Measurements from ENCODE around the gene RABGAP1L.
"Not testable (repeated sequence)": the region's sequence is repeated elsewhere in the genome, so short reads cannot be mapped to it uniquely, and the experiment has no call there.

The RABGAP1L gene

GRCh38 chr1:174398246-174398645 is 238.9 kb downstream of the RABGAP1L start:
- DNase-seq, result no peak

- DNase-seq, result no peak
Observed at GRCh38 chr1:174399211-174399610, 239.9 kb downstream of the RABGAP1L start.

- DNase-seq, result no peak
Observed at GRCh38 chr1:174401075-174401474, 241.8 kb downstream of the RABGAP1L start.

DNA sequence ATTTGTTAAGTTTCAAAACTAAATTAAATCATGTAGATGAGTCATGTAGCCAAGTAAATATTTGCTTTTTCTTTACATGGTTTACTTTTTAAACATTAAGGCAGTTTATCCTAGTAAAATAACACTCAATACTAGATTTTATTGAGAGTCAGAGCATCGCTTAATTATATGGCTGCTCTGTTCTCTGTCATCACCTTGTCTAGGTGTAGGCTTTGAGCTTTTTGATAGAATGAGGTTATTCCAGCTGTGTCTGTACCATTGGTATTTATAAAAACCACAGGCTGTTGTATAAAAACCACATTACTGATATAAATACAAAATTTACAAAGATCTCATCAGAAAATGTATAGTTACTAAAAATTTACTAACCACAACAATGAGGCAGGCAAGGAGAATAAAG is 245.9 kb downstream of the RABGAP1L start:
- no peak for DNase-seq

DNA sequence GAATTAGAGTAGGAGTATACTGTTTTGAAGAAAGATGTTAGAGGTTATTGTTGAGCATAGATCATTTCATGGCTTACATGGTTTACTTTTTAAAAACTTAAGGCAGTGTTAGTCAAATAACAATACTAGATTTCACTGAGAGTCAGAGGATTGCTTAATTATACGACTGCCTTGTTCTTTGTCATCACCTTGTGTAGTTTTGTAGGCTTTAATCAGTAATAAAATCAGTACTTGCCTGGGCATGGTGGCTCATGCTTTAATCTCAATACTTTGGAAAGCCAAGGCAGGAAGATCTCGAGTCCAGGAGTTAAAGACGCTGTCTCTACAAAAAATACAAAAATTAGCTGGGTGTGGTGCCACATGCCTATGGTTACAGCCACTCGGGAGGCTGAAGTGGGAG is 247.1 kb downstream of the RABGAP1L start:
- DNase-seq, result no peak

DNA sequence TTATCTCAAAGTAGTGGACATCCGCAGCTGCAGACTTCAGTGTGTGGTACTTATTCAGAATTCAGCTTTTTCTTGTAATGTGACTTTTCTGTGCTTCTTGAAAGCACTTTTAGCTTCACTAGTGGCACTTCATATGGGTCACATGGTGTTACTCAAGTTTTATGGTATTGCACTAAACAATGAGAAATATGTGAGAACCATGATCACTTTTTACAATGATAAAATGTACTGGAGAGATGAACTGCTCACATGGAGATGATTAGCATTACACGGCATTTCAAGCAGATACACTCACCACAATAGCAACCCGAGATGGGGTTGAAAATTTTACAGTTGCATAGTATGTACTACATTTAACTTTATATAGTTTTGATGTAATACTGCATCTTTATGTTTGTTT is 248.3 kb downstream of the RABGAP1L start:
- no peak for DNase-seq

GRCh38 chr1:174408146-174408545 is 248.8 kb downstream of the RABGAP1L start:
- DNase-seq, result no peak

- not testable (repeated sequence) for DNase-seq
Observed at GRCh38 chr1:174409801-174410200, 250.5 kb downstream of the RABGAP1L start.

GRCh38 chr1:174413632-174414031 is 254.3 kb downstream of the RABGAP1L start:
- DNase-seq, result peak; percentile 38

DNA sequence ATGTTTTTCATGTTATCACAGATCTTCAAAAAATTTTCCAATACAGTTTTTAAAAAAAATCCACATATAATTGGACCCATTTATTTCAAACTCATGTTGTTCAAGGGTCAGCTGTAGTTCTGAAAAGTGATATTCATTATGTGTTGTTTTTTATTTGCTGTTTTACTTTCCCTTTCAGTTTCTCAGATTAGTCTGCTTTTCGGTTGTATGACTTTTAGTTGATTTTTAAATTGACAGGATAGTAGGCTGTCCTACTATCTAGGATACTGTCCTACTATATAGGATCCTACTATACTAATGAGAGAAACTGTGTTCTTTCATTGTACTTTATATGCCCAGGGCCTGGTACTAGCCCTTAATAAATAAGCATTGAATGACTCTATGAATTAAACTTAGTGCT is 254.9 kb downstream of the RABGAP1L start:
- no peak for DNase-seq

- DNase-seq, result no peak
Observed at GRCh38 chr1:174415506-174415905, 256.2 kb downstream of the RABGAP1L start.

DNA sequence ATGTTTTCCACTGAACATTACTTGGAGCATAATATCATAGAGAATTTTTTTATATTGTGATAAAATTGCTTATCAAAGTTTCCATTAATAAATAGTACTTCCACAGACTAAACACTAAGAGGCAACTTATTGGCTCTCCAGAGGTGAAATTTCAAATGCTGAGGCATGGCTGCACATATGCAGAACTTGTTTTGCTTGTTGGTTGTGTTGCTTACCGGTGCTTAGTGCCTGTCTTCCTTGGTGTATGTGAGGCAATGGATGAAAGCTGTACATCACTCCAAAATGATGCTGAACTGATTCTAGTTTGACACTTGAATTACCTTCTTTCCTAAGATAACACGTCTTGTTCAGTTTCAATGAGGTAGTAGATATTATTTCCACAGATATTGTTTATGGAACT is 258.6 kb downstream of the RABGAP1L start:
- no peak for DNase-seq

GRCh38 chr1:174425121-174425520 is 265.8 kb downstream of the RABGAP1L start:
- DNase-seq, result no peak

- DNase-seq, result no peak
Observed at GRCh38 chr1:174426153-174426552, 266.8 kb downstream of the RABGAP1L start.

GRCh38 chr1:174428033-174428432 is 268.7 kb downstream of the RABGAP1L start:
- DNase-seq, result no peak

DNA sequence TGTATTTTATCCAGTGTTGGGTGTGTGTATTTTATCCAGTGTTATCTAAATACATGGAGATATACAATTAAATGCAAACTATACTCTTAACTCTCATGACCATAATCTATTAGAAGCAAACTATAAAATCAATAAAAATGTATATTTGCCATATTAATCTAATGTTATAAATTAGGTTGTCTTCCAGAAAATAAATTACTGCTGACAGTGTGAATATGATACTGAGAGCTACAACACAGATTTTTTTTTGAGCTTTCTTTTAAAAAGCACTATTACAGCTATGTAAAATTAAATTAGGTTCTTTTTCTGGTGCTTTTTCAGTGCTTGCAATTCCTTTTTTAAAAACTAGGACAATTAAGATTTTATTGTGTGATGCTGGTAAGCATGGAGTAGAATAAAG is 269.4 kb downstream of the RABGAP1L start:
- no peak for DNase-seq

DNA sequence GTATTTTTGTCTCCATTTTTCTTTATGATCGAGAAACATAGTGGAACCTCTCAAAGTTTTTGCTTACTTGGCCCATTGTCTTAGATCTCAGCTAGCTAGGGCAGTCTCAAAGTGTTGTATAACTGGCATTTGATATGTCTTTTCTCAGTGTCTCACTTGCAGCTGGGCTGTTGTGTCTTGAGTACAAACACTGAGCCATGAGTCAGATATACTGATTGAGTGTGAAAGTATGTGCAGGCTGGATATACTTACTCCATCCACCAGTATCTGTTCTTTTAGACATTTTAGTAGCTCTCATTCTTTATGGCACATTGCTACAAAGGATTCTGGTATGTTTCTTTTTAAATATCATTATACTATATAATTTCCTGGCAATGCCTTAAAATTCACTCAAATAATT is 274.1 kb downstream of the RABGAP1L start:
- DNase-seq, result no peak

DNA sequence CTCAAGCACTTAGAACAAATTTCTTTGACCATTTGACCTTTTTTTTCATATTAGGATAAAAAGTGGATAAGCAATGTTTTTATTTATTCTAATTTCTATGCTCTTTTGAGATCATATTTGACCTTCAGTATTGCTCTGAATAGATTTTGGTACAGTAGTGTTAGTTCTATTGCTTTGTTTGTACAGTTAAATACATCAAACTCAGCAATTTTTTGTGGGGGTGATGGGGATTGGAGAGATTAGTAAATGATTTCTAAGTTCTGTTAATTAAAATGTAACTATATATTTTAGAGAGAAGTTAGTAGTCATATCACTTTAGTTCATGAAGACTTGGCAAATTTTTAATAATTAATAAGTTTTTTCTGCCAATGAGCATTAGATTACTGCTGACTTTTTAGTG is 286.0 kb downstream of the RABGAP1L start:
- DNase-seq, result no peak

GRCh38 chr1:174445817-174446216 is 286.5 kb downstream of the RABGAP1L start:
- peak; percentile 18 for DNase-seq

- no peak for DNase-seq
Observed at GRCh38 chr1:174447866-174448530, 288.7 kb downstream of the RABGAP1L start, which contains the start of gene GPR52. Gene GPR52, plus strand, starts transcription at chr1:174447964. Its CDS starts 148 bp downstream, at chr1:174448112.

GRCh38 chr1:174448531-174448883 is 289.2 kb downstream of the RABGAP1L start:
- no peak for DNase-seq

DNA sequence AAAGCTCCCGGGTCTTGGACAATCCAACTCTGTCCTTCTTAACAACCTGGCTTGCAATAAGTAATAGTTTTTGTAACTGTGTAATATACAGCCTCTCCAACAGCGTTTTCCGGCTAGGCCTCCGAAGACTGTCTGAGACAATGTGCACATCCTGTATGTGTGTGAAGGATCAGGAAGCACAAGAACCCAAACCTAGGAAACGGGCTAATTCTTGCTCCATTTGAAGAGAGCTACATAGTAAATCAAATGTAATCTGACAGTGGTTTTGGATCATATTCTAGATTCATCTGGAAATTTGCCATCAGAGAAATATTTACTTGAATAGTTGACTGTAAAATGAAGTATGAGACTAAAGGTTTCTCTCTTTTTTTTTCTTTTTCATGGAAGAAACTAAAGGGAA is 289.7 kb downstream of the RABGAP1L start:
- no peak for DNase-seq

GRCh38 chr1:174451408-174451807 is 292.1 kb downstream of the RABGAP1L start:
- no peak for DNase-seq

GRCh38 chr1:174465855-174466254 is 306.5 kb downstream of the RABGAP1L start:
- no peak for DNase-seq

DNA sequence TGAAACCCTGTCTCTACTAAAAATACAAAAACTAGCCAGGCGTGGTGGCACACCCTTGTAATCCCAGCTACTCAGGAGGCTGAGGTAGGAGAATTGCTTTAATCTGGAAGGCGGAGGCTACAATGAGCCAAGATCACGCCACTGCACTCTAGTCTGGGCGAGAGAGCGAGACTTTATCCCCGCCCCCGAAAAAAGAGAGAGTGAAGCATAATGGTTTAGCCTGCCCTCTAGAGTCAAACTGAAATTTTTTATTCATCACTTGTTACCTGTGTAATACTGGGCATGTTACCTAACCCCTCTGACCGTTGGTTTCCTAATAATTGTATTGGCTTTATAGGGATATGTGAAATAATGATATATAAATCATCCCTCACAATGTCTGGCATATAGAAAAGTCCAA is 307.3 kb downstream of the RABGAP1L start:
- DNase-seq, result no peak

Data from NCI-H82 (cell line).